Keratinocyte (primary cell): ENCODE data around the gene TUBB3.

Experiments
- CTCF ChIP-seq, 3 experiments: IDR thresholded peaks in 1 of 3; conservative IDR thresholded peaks in 1 of 3; optimal IDR thresholded peaks in 1 of 3; 2 replicates in 2 of 3; 3 replicates in 1 of 3; pipeline versions ENCODE3 to v1.5.1; 2011; ENCODE audit warnings: low read length in 3 of 3, mild to moderate bottlenecking in 3 of 3, moderate library complexity in 2 of 3, control low read depth in 1 of 3, inconsistent platforms in 1 of 3; ENCODE audit not compliant: insufficient read depth in 2 of 3; ENCODE audit errors: extremely low read depth in 1 of 3
- EZH2 ChIP-seq: IDR thresholded peaks from one replicate; pipeline ENCODE4 v1.6.1; 2012; ENCODE audit warnings: inconsistent platforms, mild to moderate bottlenecking, low read length, moderate library complexity

GRCh38 chr16:89909777-89910716 is 13.1 kb upstream of the TUBB3 start:
- TF ChIP-seq CTCF (optimal IDR thresholded peaks at IDR 0.05 in 1 of 3, IDR thresholded peaks at IDR 0.05 in 1 of 3, conservative IDR thresholded peaks at IDR 0.05 in 1 of 3; ENCODE audit: extremely low read depth in 1 of 3, insufficient read depth in 2 of 3, low read length in 3 of 3) (peak; percentile 89 to 96 (median 90)), EZH2 (no peak)
